Middle frontal gyrus (tissue), 1 donor: Measurements from ENCODE around the gene CSF3R.

Experiments
- DNase-seq: peaks from one replicate; pipeline ENCODE4 v3.0.0-alpha.2; 2015; ENCODE audit warnings: low spot score; ENCODE audit errors: extremely low spot score

Gene CSF3R

DNA sequence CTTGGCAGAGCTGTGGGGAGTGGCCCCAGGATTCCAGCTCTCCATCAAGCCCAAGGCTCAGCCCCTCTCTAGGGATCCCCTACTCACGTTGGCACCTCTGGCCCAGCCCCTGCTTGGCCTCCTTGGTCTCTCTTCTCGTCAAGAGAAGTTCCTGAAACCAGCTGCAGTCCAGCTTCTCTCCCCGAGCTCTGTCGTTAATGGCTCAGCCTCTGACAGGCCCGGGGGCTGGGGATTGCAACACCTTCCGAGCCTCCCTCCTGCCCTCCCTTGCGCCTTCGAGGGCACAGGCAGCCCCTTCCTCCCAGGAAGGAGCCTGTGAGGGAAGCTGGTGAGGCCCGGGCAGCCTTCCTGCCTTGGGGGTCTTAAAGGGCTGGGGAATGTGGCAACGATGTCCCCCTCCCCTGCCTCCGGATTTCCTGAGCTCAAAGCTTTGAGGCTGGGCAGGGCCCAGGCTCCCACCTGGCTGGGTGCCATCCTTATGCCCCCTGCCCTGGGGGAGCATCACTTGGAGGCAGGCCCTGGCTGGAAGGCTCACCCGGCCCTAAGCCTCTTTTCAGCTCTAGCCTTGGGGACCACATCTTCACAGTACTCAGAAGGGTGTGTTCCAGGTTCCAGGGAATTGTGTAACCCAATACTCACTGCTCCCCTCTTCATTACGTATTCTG is at the start of gene CSF3R:
TSS of gene CSF3R (minus strand) at position 190 of the 665 bp plus-strand sequence. CDS start 3,417 bp downstream, outside the sequence.
- DNase-seq, result no peak

- DNase-seq, result no peak
Observed at GRCh38 chr1:36531833-36532232, 49.1 kb upstream of the CSF3R start.

DNA sequence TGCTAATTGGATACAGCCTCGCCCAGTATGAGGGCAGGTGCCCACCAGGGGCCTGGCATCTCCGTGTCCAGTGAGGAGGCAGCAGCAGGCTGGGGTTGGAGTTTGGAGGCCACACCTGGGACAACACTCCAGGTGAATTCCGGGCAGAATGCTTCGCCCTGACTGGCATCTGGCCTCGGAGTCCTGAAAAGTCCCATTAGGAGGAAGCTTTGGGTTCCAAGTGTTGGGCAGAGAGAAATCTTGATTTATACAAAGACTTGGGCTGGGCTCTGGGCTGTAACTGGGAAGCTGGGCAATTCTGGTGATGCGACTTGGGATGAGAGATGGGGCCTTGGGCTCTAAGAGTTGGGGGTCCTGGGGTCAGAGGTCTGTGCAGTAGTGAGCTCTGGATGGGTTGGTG is 48.1 kb upstream of the CSF3R start:
- no peak for DNase-seq

GRCh38 chr1:36530261-36530660 is 47.5 kb upstream of the CSF3R start:
- no peak for DNase-seq

- DNase-seq, result no peak
Observed at GRCh38 chr1:36529769-36530260, 47.1 kb upstream of the CSF3R start.

- no peak for DNase-seq
Observed at GRCh38 chr1:36528361-36529349, 45.9 kb upstream of the CSF3R start.

DNA sequence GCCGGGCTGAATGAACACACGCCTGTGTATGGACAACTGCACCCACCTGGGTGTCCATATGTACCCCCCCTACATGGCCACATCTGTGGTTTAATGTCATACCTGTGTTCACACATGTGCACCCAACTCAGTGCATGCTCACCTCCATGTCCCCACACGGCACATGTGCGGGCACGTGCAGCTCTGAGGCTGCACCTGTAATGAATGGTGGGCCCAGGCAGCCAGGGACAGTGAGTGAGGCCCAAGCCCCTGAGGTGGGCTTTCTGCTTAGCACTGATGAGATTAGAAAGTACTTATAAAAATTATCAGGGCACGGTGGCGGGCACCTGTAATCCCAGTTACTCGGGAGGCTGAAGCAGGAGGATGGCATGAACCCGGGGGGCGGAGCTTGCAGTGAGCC is 42.5 kb upstream of the CSF3R start:
- no peak for DNase-seq

GRCh38 chr1:36524359-36525062 is 41.8 kb upstream of the CSF3R start:
- no peak for DNase-seq

DNA sequence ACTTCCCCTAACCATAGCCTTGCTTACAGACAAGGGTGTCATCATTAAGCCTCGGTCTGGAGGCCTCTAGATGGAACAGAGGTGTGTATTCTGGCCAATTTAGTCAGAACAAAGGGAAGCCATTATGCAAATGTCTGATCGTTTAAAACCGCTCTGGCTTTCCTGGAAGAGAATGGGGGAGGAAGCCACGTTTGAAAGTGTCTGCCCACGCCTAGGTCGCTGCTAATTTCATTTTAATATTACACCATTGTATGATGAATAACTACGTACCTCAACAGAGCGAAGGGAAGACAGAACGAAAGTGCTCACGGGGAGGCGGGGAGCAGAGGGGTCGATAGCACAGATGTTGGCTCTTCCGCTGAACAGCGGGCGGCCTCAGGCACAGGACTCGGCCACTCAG is 41.1 kb upstream of the CSF3R start:
- DNase-seq, result no peak

- no peak for DNase-seq
Observed at GRCh38 chr1:36523230-36523495, 40.5 kb upstream of the CSF3R start.

DNA sequence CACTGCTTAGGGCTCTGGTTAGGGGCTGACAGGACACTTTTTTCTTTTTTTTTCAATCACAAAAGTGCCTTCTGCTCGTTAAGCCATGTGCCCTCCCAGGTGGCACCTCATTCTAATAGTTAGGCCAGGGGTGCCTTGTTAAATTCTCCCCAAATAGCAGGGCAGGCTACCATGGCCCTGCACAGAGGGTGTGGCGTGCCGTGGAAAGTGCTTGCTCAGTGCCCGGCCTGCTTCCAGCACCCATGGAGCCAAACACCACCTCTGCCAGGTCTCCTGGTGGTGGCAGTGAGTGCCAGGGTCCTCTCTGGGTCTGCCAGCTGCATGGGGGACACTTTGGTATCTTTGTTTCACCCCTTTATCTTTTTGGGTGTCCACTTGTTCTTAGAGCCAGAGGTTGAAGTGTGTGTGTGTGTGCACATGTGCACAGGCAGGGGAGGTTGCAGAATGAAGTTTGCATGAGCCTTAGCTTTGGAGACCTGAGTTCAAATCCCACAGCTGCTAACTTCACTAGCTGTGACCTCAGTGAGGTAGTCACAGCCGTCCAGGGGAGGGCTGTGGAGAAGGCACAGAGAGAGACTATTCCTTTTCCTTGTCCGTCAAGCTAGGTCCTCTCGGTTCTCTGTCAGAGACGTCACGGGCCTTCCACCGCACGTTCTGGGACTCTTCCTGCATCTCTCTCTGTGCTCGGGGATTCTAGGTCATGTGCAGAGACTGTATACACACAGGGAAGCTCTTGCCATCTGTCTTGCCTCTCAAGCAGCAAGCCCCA is 39.9 kb upstream of the CSF3R start:
- DNase-seq, result no peak

GRCh38 chr1:36522021-36522420 is 39.3 kb upstream of the CSF3R start:
- DNase-seq, result no peak

GRCh38 chr1:36520771-36521420 is 38.2 kb upstream of the CSF3R start:
- DNase-seq, result no peak

- no peak for DNase-seq
Observed at GRCh38 chr1:36520056-36520455, 37.3 kb upstream of the CSF3R start.

DNA sequence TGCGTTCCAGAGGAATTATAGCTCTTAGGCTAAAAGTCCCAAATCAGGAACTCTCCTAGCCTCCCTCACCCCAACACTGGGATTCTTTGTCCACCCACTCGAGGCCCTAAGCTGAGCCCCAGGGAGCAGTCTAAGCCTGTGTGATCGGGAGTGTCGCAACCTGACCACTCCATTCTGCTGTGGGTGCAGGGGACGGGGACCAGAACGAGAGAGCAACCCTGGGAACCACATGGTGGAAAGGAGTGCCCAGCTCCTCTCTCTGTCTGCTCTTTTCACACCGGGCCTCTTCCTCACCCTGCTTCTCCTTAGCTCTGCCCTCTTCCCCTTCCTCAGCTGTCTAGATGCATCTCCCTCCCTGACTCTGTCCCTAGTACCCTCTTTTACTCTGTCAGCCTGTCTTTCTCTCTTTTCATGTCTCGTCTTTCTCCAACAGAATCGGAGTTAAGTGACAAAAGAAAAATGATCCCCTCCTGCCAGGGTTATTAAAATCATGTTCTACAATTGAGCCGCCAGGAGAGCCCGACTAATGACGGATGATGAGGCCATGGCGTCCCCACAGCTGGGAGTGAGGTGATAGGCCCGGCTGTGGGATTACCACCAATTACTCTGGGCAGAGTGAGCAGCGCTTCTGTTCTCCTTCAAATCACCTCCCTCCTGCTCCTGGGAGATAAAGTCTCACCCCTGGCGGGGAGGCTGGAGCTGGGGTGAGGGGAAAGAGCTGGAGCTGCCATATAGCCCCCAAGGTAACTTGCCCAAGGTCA is 34.5 kb upstream of the CSF3R start:
- DNase-seq, result no peak

DNA sequence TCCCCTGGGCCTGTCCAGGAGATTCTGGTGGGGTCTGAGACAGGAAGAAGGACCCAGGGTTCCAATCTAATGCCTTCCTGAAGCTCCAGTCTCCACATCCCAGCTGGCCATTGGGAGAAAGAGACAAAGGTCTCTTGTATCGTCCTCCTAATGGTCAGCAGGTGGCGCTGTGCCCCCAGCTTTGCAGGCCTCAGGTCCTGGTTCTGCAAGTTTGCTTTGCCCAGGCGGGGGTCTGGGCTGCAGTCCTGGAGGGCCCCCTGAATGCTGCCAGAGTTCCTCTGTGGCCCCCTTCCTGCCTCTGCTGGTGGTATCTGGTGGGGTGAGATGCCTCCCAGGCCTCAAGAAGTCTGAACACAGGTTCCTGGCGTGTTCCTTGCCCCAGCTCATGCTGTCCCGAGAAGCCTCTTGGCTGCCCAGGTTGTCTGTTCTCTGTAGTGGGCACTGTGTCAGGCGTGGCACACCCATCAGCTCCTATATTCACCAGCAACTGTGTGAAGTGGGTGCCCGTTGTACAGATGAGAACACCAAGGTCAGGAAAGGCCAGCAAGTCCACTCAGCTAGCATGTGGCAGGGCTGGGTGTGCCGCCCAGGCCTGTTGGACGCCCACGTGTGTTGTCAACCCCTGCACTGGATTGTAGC is 33.8 kb upstream of the CSF3R start:
- DNase-seq, result no peak

- no peak for DNase-seq
Observed at GRCh38 chr1:36515315-36516138, 32.8 kb upstream of the CSF3R start.

GRCh38 chr1:36514501-36514900 is 31.8 kb upstream of the CSF3R start:
- no peak for DNase-seq
